GM21515 (cell line): ENCODE measurements around the gene ZNF787.
"Not testable (repeated sequence)": the region's sequence is repeated elsewhere in the genome, so short reads cannot be mapped to it uniquely, and the experiment has no call there.

Source experiments
- ATAC-seq: cut with Tn5 transposase; IDR thresholded peaks from one replicate; pipeline ENCODE4 v1.9.1; 2021; ENCODE audit not compliant: unreplicated experiment

ZNF787 gene

DNA sequence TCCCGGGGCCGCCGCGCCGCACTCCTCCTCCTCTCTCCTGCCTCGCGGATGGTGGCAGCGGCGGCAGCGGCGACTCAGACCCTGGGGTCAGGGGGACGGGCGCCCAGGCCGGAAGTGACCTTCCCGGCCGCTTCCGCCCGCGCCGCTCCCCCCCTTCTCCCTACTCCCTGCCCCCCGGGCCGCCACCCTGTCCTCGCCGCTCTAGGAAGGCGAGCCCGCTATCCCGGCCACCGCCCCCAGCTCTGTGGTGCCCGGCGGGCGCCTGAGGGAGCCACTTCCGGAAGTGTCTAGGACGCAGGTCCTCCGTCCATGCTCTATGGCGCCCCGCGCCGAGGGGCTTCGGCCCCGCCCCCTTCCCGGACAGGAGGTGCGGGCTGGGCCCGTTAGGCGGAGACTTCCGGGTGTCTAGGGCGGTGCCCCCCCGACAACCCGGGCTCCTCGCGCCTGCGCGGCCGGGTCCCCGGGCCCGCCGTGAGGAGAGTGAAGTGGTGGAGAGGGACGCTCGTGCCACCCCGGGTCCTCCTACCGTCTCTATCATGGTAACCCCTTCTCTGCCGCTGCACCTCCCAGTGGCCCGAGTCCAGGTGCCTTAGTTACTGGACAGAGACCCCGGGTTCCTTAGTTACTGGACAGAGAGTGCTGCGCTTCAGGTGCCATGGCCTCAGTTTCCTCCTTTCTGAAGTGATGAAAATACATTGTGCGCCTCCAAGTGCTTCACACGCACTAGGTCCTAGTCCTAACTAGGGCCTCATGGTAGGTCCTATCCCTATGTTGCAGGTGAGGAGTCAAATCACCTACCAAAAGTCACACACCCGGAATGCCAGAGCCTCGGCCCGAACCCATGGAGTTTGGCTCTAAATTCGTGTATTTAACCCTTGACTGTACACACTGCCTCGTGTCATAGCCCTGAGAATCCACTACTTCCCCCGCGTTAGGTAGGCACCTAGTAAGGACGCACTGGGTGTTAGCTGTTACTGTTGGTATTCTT is at the start of gene ZNF787:
ZNF787 (minus strand) TSS at position 116 of the 988 bp plus-strand sequence. CDS start 18,078 bp downstream, outside the sequence.
- ATAC-seq = peak; percentile 81

DNA sequence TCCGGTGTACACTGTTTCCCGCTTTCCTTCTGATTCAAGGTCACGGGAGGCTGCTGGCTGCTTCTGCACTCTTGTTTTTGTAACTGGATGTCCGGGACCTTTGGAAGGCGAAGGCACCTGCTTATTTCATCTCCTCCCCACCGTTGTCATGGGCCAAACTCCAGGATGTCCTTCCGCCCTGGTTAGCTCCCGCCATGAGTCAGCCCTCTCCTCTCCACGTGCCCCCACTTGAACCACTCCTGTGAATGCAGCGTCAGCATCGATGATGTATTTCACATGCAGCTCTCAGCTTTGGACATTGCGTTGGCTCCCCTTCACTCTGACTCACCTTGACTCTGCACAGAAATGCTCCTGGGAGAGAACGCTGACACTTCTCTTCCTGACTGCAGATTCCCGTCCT is 49.2 kb upstream of the ZNF787 start:
- no peak for ATAC-seq

DNA sequence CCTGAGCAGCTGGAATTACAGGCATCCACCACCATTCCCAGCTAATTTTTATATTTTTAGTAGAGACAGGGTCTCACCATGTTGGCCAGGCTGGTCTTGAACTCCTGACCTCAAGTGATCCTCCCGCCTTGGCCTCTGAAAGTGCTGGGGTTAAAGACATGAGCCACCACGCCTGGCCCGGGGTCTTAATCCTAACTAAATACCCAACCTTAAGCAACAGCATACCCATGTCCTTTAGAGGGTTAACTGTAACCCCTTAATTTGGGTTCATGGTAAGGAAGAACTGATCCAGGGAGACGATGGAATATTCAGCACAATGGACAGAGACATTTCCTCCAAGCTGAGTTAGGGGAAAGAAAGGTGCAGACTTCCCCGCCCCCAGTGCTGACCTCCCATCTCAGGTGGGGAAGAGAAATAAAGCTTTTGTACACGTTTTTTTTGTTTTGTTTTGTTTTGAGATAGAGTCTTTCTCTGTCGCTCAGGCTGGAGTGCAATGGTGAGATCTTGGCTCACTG is 46.0 kb upstream of the ZNF787 start:
- no peak for ATAC-seq

DNA sequence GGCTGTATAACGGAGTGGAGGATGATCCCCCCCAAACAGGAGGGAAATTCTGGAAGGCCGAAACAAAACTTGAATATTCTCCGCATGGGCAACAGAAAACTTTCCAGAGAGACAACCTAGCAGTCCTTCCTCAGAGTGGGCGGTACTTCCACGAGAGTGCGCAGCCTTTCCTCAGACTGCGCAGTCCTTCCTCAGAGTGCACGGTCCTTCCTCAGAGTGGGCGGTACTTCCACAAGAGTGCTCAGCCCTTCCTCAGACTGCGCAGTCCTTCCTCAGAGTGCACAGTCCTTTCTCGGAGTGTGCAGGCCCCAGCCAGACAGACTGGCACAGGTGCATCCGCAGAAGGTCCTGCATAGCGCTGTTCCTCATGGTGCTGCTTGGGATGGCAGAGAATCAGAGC is 42.0 kb upstream of the ZNF787 start:
- no peak for ATAC-seq

DNA sequence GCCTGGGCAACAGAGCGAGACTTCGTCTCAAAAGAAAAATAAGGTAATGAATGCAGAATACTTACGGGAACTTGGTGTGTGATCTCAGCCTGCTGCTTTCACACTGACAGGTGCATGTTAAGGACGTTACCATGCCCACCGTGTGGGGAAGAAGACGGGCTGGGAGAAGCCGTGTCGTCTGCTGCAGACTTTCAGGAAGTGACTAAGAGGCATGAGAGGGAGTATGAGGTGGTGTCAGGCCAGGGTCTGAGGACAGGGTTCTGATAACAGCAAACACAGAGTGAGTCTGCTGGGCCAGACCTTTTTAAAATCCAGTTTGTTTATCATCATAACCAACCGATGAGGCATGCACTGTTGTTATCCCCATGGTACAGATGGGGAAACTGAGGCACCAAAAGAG is 41.2 kb upstream of the ZNF787 start:
- no peak for ATAC-seq

DNA sequence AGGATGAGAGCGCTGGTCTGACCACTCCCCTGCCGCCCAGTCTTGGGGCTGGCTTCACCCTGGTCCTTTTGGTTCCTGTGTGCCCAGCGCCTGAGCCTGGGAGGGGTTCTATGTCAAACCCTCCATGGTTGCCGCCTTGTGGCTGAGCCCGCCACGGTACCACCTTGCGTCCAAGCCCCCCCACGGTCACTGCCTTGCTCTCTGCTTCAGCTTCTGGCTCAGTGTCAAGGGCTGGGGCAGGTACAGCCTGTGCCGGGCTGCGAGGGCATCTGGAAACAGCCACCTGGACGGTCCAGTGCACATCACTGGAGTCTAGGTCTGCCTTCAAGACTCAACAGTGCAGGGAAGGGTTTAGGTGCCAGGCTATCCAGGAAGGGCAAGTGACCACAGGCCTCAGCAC is 40.4 kb upstream of the ZNF787 start:
- ATAC-seq = no peak

DNA sequence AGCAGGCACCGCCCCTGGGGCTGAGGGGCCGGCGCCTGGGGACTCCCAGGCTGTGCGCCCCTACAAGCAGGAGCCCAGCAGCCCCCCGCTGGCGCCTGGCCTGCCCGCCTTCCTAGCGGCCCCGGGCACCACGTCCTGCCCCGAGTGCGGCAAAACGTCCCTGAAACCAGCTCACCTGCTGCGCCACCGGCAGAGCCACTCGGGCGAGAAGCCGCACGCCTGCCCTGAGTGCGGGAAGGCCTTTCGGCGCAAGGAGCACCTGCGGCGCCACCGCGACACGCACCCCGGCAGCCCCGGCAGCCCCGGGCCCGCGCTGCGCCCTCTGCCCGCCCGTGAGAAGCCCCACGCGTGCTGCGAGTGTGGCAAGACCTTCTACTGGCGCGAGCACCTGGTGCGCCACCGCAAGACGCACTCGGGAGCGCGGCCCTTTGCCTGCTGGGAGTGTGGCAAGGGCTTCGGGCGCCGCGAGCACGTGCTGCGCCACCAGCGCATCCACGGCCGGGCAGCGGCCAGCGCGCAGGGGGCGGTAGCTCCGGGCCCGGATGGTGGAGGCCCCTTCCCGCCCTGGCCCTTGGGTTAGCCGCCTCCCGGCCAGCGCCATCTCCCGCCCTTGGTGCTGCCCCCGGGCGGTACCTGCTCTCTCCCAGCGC is 38.7 kb upstream of the ZNF787 start:
- no peak for ATAC-seq

DNA sequence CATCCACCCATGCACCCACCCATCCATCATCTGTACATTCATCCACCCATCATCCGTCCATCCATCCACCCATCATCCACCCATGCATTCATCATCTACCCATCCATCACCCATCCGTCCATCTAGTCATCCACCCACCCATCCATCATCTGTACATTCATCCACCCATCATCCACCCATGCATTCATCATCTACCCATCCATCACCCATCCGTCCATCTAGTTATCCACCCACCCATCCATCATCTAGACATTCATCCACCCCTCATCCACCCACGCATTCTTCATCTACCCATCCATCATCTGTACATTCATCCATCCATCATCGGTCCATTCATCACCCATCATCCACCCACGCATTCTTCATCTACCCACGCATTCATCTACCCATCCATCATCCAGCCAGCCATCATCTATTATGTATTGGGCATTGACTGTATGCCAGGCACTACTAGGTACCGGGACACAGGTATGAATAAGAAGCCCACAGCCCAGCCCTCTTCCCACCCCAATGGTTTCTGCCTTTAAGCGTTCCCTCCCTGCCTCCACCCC is 38.0 kb upstream of the ZNF787 start:
- ATAC-seq = no peak

DNA sequence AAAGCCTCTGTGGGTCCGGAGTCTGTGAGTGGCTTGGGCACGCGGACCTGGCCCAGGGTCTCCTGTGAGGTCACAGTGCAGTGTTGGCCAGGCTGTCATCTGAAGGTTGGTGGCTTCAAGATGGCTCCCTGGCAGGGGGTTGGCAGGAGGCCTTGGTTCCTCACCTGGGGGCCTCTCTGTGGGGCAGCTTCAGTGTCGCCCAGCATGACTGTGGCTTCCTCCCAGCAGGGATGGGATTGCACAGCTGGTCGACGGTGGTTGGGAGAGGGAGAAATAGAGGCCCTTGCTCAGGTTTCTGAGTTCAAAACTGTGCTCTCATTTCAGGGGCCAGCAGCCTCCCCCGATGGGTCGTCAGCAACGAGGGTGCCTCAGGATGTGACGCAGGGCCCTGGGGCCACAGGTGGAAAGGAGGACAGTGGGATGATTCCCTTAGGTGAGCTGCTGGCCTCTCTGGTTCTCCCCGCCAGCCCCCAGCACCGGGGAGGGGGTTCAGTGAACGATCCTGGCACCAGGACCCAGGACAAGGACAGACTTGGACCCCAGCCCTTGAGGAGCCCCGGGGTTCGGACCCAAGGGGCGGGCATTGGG is 37.2 kb upstream of the ZNF787 start:
- ATAC-seq = no peak

DNA sequence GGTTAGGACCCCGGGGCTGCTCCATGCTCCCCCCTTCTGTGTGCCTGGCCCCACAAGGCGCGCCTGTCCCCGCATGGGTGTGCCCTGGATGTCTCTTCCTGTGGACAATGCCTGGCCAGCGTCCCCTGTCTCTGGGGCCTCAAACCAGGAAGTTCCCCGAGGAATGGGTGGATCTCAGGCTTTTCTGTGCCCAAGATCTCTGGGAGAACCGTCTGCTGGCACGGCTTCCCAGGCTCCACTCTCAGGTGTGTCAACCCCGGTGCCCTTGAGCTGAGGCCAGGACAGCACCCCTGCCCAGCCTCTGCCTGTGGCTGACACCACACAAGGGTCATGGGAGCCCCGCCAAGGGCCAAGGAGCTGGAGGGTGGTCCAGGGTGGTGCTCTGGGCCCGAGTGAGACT is 35.7 kb upstream of the ZNF787 start:
- ATAC-seq = no peak

DNA sequence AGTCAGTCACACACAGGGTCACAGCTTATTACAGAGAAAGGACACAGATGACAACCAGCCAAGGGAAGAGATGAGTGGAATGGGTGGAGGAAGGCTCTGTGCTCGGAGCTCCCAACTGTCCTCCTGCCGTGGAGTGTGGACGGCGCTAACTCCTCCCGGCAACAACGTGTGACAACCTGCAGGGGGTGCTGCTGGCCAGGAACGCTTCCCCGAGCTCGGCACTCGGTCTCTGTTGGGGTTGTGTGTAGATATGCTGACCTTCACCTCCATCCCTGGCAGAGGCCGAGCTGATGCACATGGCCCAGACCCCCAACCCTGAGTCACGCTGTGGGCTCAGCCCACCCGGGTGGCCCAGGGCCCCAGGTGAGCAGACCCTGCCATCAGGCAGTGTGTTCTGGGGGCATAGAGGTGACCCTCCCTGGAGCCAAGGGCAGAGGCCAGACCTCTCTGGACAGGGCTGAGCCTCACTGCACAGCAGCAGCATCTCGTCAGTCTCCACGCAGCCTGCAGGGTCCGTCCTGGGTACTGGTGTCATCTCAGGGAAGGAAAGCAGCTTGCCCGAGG is 34.1 kb upstream of the ZNF787 start:
- ATAC-seq = no peak

DNA sequence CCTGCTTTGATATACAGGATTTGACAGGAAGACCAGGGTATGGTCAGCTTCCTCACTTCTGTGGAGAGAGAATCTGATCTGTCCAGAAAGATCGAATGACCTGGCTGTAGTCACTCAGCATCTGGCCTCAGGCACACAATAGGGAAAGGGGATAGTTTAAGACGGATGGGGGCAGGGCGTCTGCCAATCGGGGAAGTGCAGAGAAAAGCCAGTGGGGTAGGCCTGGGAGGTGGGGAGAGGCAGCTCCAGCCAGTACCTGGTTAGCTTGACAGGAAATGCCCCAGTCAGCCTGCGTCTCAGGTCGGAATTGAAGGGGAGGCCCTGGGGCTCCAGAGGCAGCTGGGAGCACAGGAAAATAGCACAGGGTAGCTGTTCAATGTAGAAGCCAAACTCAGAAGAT is 32.4 kb upstream of the ZNF787 start:
- no peak for ATAC-seq

DNA sequence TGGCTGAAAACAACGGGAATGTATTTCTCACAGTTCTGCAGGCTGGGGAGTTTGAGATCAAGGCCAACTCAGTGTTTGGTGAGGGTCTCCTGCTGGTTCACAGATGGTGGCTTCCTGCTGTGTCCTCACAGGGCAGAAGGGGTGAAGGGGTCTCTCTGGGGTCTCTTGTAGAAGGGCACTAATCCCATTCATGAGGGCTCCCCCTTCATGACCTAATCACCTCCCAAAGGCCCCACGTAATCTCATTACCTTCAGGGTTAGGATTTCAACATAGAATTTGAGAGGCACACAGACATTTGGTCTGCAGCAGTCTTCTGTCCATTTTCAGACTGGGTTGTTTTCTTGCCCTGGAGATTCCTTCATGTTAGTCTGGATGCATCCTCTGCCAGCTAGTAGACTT is 31.5 kb upstream of the ZNF787 start:
- no peak for ATAC-seq

DNA sequence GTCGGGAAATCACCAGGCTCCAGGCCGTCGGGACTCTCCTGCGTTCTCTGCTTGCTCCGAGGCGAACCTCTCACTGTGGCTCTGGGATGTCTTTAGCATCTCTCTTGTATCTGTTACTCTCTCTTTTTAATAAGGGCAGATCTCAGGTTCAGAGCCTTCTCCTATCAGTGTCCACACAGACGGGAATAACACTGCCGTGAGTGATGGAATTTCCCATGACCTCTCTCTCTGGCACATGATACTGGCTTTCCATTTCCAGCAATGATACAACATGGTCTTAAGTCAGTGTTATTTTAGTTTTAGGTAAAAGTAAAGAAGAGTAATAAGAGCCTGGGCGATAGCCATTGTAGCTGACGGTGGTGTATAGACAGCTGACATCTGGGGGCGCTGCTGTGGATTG is 29.3 kb upstream of the ZNF787 start:
- ATAC-seq = no peak

DNA sequence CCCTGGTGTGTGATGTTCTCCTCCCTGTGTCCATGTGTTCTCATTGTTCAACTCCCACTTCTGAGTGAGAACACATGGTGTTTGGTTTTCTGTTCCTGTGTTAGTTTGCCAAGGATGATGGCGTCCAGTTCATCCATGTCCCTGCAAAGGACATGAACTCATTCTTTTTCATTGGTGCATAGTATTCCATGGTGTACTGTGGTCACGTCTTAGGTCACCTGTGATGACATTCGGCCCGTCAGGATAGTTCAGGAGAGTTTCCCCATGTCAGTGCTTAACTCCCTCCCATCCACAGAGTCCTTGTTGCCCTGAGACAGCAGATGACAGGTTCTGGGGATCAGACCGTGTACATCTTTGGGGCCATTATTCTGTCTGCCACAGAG is 28.6 kb upstream of the ZNF787 start:
- no peak for ATAC-seq

DNA sequence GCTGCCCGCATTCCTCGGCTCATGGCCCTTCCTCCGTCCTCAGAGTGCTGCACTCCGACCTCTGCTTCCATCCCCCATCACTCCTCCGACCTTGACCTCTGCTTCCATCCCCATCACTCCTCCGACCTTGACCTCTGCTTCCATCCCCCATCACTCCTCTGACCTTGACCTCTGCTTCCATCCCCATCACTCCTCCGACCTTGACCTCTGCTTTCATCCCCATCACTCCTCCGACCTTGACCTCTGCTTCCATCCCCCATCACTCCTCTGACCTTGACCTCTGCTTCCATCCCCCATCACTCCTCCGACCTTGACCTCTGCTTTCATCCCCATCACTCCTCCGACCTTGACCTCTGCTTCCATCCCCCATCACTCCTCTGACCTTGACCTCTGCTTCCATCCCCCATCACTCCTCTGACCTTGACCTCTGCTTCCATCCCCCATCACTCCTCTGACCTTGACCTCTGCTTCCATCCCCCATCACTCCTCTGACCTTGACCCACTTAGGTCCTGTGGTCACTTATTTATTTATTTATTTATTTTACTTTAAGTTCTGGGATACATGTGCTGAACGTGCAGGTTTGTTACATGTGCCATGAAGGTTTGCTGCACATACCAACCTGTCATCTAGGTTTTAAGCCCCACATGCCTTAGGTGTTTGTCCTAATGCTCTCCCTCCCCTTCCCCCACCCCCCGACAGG is 28.0 kb upstream of the ZNF787 start:
- not testable (repeated sequence) for ATAC-seq

DNA sequence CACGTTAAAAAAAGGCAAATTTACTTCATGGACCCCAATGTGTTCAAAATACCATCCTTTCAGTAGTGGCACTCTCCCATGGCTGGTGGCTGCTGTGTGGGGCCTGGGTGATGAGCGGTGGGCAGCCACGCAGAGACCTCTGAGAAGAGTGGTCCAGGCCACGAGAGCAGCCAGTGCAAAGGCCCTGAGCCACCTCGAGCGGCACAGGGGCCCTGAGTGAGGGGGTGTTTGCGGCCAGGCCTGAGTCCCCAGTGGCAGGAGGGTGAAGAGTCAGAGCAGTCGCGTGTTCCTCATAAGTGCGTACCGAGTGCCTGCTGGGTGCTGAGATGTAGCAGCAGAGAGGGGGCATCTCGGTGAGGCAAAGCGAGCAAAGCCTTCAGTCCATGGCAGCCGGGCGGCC is 27.0 kb upstream of the ZNF787 start:
- ATAC-seq = no peak

DNA sequence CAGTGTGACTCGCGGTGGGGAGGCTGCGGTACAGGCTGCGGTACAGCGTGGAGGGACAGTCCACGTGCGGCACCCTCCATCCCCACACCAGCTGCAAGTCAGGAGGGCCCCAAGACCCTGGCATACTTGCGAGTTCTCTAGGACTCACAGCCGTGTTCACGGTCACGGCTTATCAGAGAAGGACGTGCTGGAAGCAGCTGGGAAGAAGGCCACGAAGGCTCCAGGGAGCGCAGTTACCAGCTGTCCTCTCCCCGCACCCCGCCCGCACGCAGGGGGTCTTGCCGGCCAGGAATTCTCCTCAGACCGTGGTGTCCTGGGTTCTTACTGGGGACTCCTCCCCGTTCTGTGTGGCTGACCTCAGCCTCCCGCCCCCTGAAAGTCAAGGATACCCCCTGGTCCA is 26.2 kb upstream of the ZNF787 start:
- no peak for ATAC-seq

DNA sequence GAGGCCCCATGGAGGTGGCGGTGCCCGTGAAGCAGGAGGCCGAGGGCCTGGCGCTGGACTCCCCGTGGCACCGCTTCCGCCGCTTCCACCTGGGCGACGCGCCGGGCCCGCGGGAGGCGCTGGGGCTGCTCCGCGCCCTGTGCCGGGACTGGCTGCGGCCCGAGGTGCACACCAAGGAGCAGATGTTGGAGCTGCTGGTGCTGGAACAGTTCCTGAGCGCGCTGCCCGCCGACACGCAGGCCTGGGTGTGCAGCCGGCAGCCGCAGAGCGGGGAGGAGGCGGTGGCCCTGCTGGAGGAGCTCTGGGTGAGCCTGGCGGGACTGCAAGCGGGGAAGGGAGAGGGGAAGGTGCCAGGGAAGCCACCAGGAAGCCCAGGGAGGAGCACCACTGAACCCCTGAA is 25.8 kb upstream of the ZNF787 start:
- no peak for ATAC-seq

DNA sequence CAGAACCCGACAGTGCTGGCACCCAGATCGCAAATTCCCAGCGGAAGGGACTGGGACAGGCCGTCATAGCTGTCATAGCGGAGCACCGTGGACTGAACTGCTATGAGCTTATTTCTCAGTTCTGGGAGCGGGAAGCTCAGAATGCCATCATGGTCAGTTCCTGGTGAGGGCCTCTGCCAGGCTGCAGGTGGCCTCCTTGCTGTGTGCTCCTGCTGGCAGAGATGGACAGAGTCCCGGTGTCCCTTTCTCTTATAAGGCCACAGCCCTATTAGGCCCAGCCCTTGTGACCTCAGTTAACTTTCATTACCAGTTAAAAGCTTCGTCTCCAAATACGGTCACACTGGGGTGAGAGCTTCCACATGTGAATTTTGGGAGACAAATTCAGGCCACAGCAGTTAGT is 24.6 kb upstream of the ZNF787 start:
- ATAC-seq = no peak

DNA sequence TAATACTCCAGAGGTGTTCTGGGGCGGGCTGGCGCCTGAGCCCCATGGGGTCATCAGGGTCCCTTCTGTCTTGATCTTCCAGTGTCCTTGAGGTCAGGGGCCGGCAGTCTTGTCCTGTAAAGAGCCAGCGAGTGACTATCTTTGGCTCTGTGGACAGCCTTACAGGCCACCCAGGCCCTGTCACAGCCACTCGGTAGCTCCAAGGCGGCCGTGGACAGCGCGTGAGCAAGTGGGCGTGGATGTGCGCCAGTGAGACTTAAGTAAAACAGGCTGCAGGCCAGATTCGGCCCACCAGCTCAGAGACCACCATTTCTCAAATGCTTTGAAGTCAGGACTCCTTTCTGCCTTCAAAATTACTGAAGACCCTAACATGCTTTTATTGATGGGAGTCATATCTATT is 23.7 kb upstream of the ZNF787 start:
- no peak for ATAC-seq
